Measurements from ENCODE around the gene ACTL6A. TPM values are rescaled to one million over a fixed set of nuclear protein-coding genes. Genes with fewer than 3 reads are reported as not detected.
A peak's percentile ranks its signal among the peaks of the same experiment; 100 is the strongest.
"Not testable (repeated sequence)": the region's sequence is repeated elsewhere in the genome, so short reads cannot be mapped to it uniquely, and the experiment has no call there.

ACTL6A gene
- total RNA-seq (ENCODE audit: unreplicated experiment), result 36.3 TPM
- long read RNA-seq, transcript ACTL6A-202 (14 exons, 1,901 nt), result major isoform, 34 of 44 reads
- long read RNA-seq, partial matches to known transcripts, result 2 of 44 reads
- long read RNA-seq, other reads (novel, unspliced or antisense), result 2 of 44 reads

- peak within 1 kb of the TSS; percentile 91 for H3K27ac Mint-ChIP-seq (ENCODE audit: unreplicated experiment)
- peak within 1 kb of the TSS; percentile 98 for H3K4me3 Mint-ChIP-seq (ENCODE audit: unreplicated experiment)
- H3K4me1 Mint-ChIP-seq (ENCODE audit: unreplicated experiment), result peaks cover 9% of the 10 kb centered on the region
- H3K36me3 Mint-ChIP-seq (ENCODE audit: low read depth, unreplicated experiment), result peaks cover 6% of the 10 kb centered on the region
- peak; percentile 99 for DNase-seq (ENCODE audit: low spot score)
- TF ChIP-seq, protein P1, sequence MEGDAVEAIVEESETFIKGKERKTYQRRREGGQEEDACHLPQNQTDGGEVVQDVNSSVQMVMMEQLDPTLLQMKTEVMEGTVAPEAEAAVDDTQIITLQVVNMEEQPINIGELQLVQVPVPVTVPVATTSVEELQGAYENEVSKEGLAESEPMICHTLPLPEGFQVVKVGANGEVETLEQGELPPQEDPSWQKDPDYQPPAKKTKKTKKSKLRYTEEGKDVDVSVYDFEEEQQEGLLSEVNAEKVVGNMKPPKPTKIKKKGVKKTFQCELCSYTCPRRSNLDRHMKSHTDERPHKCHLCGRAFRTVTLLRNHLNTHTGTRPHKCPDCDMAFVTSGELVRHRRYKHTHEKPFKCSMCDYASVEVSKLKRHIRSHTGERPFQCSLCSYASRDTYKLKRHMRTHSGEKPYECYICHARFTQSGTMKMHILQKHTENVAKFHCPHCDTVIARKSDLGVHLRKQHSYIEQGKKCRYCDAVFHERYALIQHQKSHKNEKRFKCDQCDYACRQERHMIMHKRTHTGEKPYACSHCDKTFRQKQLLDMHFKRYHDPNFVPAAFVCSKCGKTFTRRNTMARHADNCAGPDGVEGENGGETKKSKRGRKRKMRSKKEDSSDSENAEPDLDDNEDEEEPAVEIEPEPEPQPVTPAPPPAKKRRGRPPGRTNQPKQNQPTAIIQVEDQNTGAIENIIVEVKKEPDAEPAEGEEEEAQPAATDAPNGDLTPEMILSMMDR (IDR thresholded peaks at IDR 0.05; ENCODE audit: unreplicated experiment), result no peak
- H3K27me3 Mint-ChIP-seq (ENCODE audit: unreplicated experiment), result peaks cover 7% of the 10 kb centered on the region
- no peaks in the 10 kb centered on the region for H3K9me3 Mint-ChIP-seq (ENCODE audit: unreplicated experiment)
Observed at GRCh38 chr3:179562591-179563270, at the start of gene ACTL6A. Gene ACTL6A (plus strand): TSS chr3:179562926. CDS start chr3:179563093, 167 bp downstream.

DNA sequence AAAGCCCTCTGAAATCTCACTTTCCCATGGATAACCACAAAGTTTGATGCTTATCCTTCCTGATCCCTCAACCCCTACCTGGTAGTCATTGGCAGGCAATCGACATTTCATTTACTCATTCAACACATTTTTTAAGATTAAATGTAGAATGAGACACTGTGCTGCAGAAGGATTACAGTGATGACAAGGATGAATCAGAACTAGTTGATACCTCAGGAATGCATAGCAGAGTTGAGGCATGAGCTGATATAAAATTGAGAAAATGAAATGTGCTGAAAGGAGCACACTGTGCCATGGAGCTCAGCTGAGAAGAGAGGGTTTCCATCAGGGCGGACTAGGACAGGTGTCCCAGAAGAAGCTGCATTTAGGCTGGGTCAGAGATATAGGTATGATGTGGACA, 48.9 kb upstream of the ACTL6A start:
- TF ChIP-seq, protein P1 (IDR thresholded peaks at IDR 0.05; ENCODE audit: unreplicated experiment), result no peak
- H3K4me1 Mint-ChIP-seq (ENCODE audit: unreplicated experiment), result peaks cover 17% of the 10 kb centered on the region
- H3K27ac Mint-ChIP-seq (ENCODE audit: unreplicated experiment), result no peak overlapping the region
- peaks cover 5% of the 10 kb centered on the region for H3K27me3 Mint-ChIP-seq (ENCODE audit: unreplicated experiment)
- H3K9me3 Mint-ChIP-seq (ENCODE audit: unreplicated experiment), result no peaks in the 10 kb centered on the region
- H3K4me3 Mint-ChIP-seq (ENCODE audit: unreplicated experiment), result no peak overlapping the region
- DNase-seq (ENCODE audit: low spot score), result no peak
- H3K36me3 Mint-ChIP-seq (ENCODE audit: low read depth, unreplicated experiment), result peaks cover 8% of the 10 kb centered on the region

- H3K27me3 Mint-ChIP-seq (ENCODE audit: unreplicated experiment); H3K9me3 Mint-ChIP-seq (ENCODE audit: unreplicated experiment); H3K36me3 Mint-ChIP-seq (ENCODE audit: low read depth, unreplicated experiment); DNase-seq (ENCODE audit: low spot score); H3K4me3 Mint-ChIP-seq (ENCODE audit: unreplicated experiment): not testable (repeated sequence)
- peaks cover 17% of the 10 kb centered on the region for H3K4me1 Mint-ChIP-seq (ENCODE audit: unreplicated experiment)
- peak overlapping the region; percentile 54 for H3K27ac Mint-ChIP-seq (ENCODE audit: unreplicated experiment)
Observed at GRCh38 chr3:179516461-179517251, 46.1 kb upstream of the ACTL6A start.

DNA sequence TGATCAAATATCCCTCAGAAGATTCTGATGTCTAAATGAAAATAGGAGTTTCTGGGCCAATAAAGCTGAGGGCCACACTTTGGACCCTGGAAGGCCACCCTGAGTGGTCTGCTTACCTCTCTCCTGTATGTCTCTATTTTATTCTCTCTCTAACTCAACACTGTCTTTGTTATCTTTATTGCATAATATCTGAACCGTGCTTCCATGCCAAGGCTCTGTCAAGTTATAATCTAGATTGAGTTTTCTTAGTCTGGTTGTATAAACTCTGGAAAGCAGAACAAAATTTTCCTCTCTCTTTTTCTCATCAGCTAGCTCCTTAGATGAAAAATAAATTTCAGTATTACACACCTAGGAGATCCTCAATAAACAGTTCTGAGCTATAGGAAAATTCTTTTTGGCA, 36.2 kb upstream of the ACTL6A start:
- no peaks in the 10 kb centered on the region for H3K9me3 Mint-ChIP-seq (ENCODE audit: unreplicated experiment)
- TF ChIP-seq, protein P1 (IDR thresholded peaks at IDR 0.05; ENCODE audit: unreplicated experiment), result no peak
- peaks cover 14% of the 10 kb centered on the region for H3K27me3 Mint-ChIP-seq (ENCODE audit: unreplicated experiment)
- peaks cover 11% of the 10 kb centered on the region for H3K36me3 Mint-ChIP-seq (ENCODE audit: low read depth, unreplicated experiment)
- peak overlapping the region; percentile 35 for H3K4me3 Mint-ChIP-seq (ENCODE audit: unreplicated experiment)
- peaks cover 41% of the 10 kb centered on the region for H3K4me1 Mint-ChIP-seq (ENCODE audit: unreplicated experiment)
- H3K27ac Mint-ChIP-seq (ENCODE audit: unreplicated experiment), result peak overlapping the region; percentile 99
- DNase-seq (ENCODE audit: low spot score), result no peak

- TF ChIP-seq, protein P1 (IDR thresholded peaks at IDR 0.05; ENCODE audit: unreplicated experiment), result no peak
- peaks cover 11% of the 10 kb centered on the region for H3K36me3 Mint-ChIP-seq (ENCODE audit: low read depth, unreplicated experiment)
- peak; percentile 67 for DNase-seq (ENCODE audit: low spot score)
- peak overlapping the region; percentile 99 for H3K27ac Mint-ChIP-seq (ENCODE audit: unreplicated experiment)
- peaks cover 14% of the 10 kb centered on the region for H3K27me3 Mint-ChIP-seq (ENCODE audit: unreplicated experiment)
- no peaks in the 10 kb centered on the region for H3K9me3 Mint-ChIP-seq (ENCODE audit: unreplicated experiment)
- H3K4me3 Mint-ChIP-seq (ENCODE audit: unreplicated experiment), result peak overlapping the region; percentile 62
- H3K4me1 Mint-ChIP-seq (ENCODE audit: unreplicated experiment), result peaks cover 41% of the 10 kb centered on the region
Observed at GRCh38 chr3:179526989-179527391, 35.7 kb upstream of the ACTL6A start.
